Left ventricle myocardium inferior (tissue), 1 donor: ENCODE measurements around the gene MELTF. TPM values are rescaled to one million over a fixed set of nuclear protein-coding genes. Genes with fewer than 3 reads are reported as not detected.
"Not testable (repeated sequence)": the region's sequence is repeated elsewhere in the genome, so short reads cannot be mapped to it uniquely, and the experiment has no call there.

Experiments
- DNase-seq: peaks from one replicate; pipeline ENCODE4 v3.0.0-alpha.2; 2020
- H3K27ac ChIP-seq: fragments of 200-600 bp; replicated peaks from 2 replicates; pipeline ENCODE4 v1.8.0; 2021
- H3K27me3 ChIP-seq: fragments of 200-600 bp; 2 replicates; pipeline ENCODE4 v1.8.0; 2021; ENCODE audit warnings: low read depth
- H3K36me3 ChIP-seq: fragments of 200-600 bp; 2 replicates; pipeline ENCODE4 v1.8.0; 2021
- H3K4me1 ChIP-seq: fragments of 200-600 bp; 2 replicates; pipeline ENCODE4 v1.8.0; 2021
- H3K4me3 ChIP-seq: fragments of 200-600 bp; 2 replicates; pipeline ENCODE4 v1.8.0; 2021; ENCODE audit warnings: mild to moderate bottlenecking, moderate library complexity
- H3K9me3 ChIP-seq: fragments of 200-600 bp; replicated peaks from 2 replicates; pipeline ENCODE4 v1.8.0; 2021
- CTCF ChIP-seq: fragments of 200-600 bp; IDR thresholded peaks from 2 replicates; pipeline ENCODE4 v1.8.0; 2021; ENCODE audit warnings: antibody characterized with exemption, mild to moderate bottlenecking, borderline replicate concordance
- intact Hi-C: fragments of 100-400 bp; cut with micrococcal nuclease; formaldehyde crosslinking; loops from one replicate; pipeline ENCODE4 v1.11.0; 2022
- total RNA-seq: library from RNA; stranded (reverse); fragmentation: NEBNext Ultra II Directional; extraction: Animal tissue kit (Norgen Biotek cat#: 25700); gene quantifications from one replicate; pipeline ENCODE4 v1.2.1, GENCODE V29; 2021
- donor health status: DM: no; HTN: yes; CAD: no; lungs with severe emphysema.

MELTF gene
- total RNA-seq, 1 donor from 2014 or later, result 9.6 TPM

- no peak overlapping the region for H3K4me3 ChIP-seq
- no peaks in the 10 kb centered on the region for H3K9me3 ChIP-seq
- no peaks in the 10 kb centered on the region for H3K36me3 ChIP-seq
- intact Hi-C loops, result no loop called here
- peaks cover 2% of the 10 kb centered on the region for H3K27me3 ChIP-seq
- peaks cover 27% of the 10 kb centered on the region for H3K4me1 ChIP-seq
- H3K27ac ChIP-seq, result no peak overlapping the region
- TF ChIP-seq CTCF, result no peak
- DNase-seq, result no peak
These were observed 6.0 kb upstream of the MELTF start for GRCh38 chr3:197035577-197035976.

GRCh38 chr3:197034778-197035177, 5.2 kb upstream of the MELTF start:
- DNase-seq, H3K27me3 ChIP-seq, H3K9me3 ChIP-seq, H3K4me3 ChIP-seq, H3K27ac ChIP-seq, intact Hi-C loops, H3K36me3 ChIP-seq: not testable (repeated sequence)
- H3K4me1 ChIP-seq, result peaks cover 34% of the 10 kb centered on the region

GRCh38 chr3:197033764-197034163, 4.1 kb upstream of the MELTF start:
- H3K9me3 ChIP-seq, H3K27ac ChIP-seq, H3K36me3 ChIP-seq, intact Hi-C loops, DNase-seq, H3K4me3 ChIP-seq: not testable (repeated sequence)
- H3K27me3 ChIP-seq, result peaks cover 14% of the 10 kb centered on the region
- H3K4me1 ChIP-seq, result peaks cover 44% of the 10 kb centered on the region

- Histone ChIP-seq H3K4me3 (no peak overlapping the region), H3K27ac (peak overlapping the region; percentile 78), H3K9me3 (no peaks in the 10 kb centered on the region), H3K27me3 (peaks cover 17% of the 10 kb centered on the region), H3K36me3 (no peaks in the 10 kb centered on the region), H3K4me1 (peaks cover 48% of the 10 kb centered on the region)
- peak; percentile 58 for DNase-seq
- TF ChIP-seq CTCF, result no peak
- intact Hi-C loops, result no loop called here
These were observed 2.0 kb upstream of the MELTF start for GRCh38 chr3:197031315-197032285.

- DNase-seq, result no peak
- Histone ChIP-seq H3K27me3 (peaks cover 17% of the 10 kb centered on the region), H3K9me3 (no peaks in the 10 kb centered on the region), H3K4me3 (peak overlapping the region; percentile 70), H3K27ac (peak overlapping the region; percentile 78), H3K36me3 (no peaks in the 10 kb centered on the region), H3K4me1 (peaks cover 42% of the 10 kb centered on the region)
- intact Hi-C loops, result no loop called here
- TF ChIP-seq CTCF, result no peak
These were observed 1.0 kb upstream of the MELTF start for GRCh38 chr3:197030379-197031314.

GRCh38 chr3:197028728-197029510, 698 bp downstream of the MELTF start:
- no peak for DNase-seq
- Histone ChIP-seq H3K9me3 (no peaks in the 10 kb centered on the region), H3K4me1 (peaks cover 37% of the 10 kb centered on the region), H3K27ac (peak overlapping the region; percentile 78), H3K27me3 (peaks cover 25% of the 10 kb centered on the region), H3K4me3 (peak overlapping the region; percentile 70), H3K36me3 (no peaks in the 10 kb centered on the region)
- intact Hi-C loops, result no loop called here
- no peak for TF ChIP-seq CTCF
